Peyer's patch (tissue), 4 donors: Measurements from ENCODE around the gene AP2A2. TPM values are rescaled to one million over a fixed set of nuclear protein-coding genes. Genes with fewer than 3 reads are reported as not detected.

ENCODE experiments used
- DNase-seq, 3 donors: peaks; one replicate each; pipeline ENCODE4 v3.0.0-alpha.2; 2017 to 2019
- H3K27ac ChIP-seq, 4 donors: fragments of 200-600 bp; sonication (generic); one replicate each; pipeline ENCODE4 v1.5.1; 2016 to 2019
- H3K27me3 ChIP-seq, 2 donors: fragments of 200-600 bp; sonication (generic); one replicate each; pipeline ENCODE4 v1.5.1; 2019
- H3K36me3 ChIP-seq, 3 donors: fragments of 200-600 bp; sonication (generic); one replicate each; pipeline ENCODE4 v1.5.1; 2016 to 2019
- H3K4me1 ChIP-seq, 4 donors: fragments of 200-600 bp; sonication (generic); one replicate each; pipeline ENCODE4 v1.5.1; 2016 to 2019
- H3K4me3 ChIP-seq, 4 donors: fragments of 200-600 bp; sonication (generic); 1 replicate in 3 of 4; 2 replicates in 1 of 4; pipeline ENCODE4 v1.5.1; 2016 to 2019; ENCODE audit warnings: mild to moderate bottlenecking in 1 of 4
- H3K9me3 ChIP-seq, 4 donors: fragments of 200-600 bp; sonication (generic); one replicate each; pipeline ENCODE4 v1.5.1; 2016 to 2019; ENCODE audit warnings: mild to moderate bottlenecking in 1 of 4
- CTCF ChIP-seq, 6 experiments: fragments of 450-650 bp in 4 of 6; fragments of 200-600 bp in 2 of 6; sonication (generic) in 1 of 6; IDR thresholded peaks; one replicate each; pipeline ENCODE4 v1.5.1; 2017 to 2019; ENCODE audit warnings: antibody characterized with exemption in 6 of 6, mild to moderate bottlenecking in 3 of 6, moderate library complexity in 1 of 6
- POLR2A ChIP-seq, 2 donors: fragments of 450-650 bp; IDR thresholded peaks; one replicate each; pipeline ENCODE4 v1.5.1; 2017; ENCODE audit warnings: antibody characterized with exemption in 2 of 2, mild to moderate bottlenecking in 2 of 2, moderate library complexity in 2 of 2
- total RNA-seq, 4 donors: library from RNA; depleted of rRNA; stranded (reverse); fragments of >200 nt; gene quantifications; one replicate each; pipeline ENCODE4 v1.1.0, GENCODE V29; 2016

The AP2A2 gene
- total RNA-seq, 4 donors from 2014 or later: 103 to 383 (median 136) TPM

- Histone ChIP-seq H3K36me3 (no peaks in the 10 kb centered on the region), H3K4me3 (peak overlapping the region in 2 of 4 donors; percentile 32 to 33), H3K27me3 (no peaks in the 10 kb centered on the region), H3K27ac (peak overlapping the region in 3 of 4 donors; percentile 43 to 78 (median 69)), H3K9me3 (no peaks in the 10 kb centered on the region), H3K4me1 (peaks cover 0 to 38% (median 2%) of the 10 kb centered on the region in 4 donors)
- DNase-seq: peak in 2 of 3 donors; percentile 82 to 87
- TF ChIP-seq CTCF (IDR thresholded peaks at IDR 0.05) (peak in 3 of 6 experiments; percentile 25 to 31 (median 25)), POLR2A (IDR thresholded peaks at IDR 0.05) (peak; percentile 29 to 53)
Observed at GRCh38 chr11:1054143-1055108, 128.8 kb downstream of the AP2A2 start.

- DNase-seq: no peak
- Histone ChIP-seq H3K27ac (peak overlapping the region in 3 of 4 donors; percentile 27 to 78 (median 69)), H3K27me3 (no peaks in the 10 kb centered on the region), H3K4me3 (no peak overlapping the region), H3K36me3 (no peaks in the 10 kb centered on the region), H3K4me1 (peaks cover 0 to 42% (median 3%) of the 10 kb centered on the region in 4 donors), H3K9me3 (no peaks in the 10 kb centered on the region)
- no peak for TF ChIP-seq POLR2A (IDR thresholded peaks at IDR 0.05)
- TF ChIP-seq CTCF (IDR thresholded peaks at IDR 0.05): no peak
Observed at GRCh38 chr11:1055109-1055703, 129.5 kb downstream of the AP2A2 start.

- peak overlapping the region in 1 of 4 donors; percentile 78 for H3K27ac ChIP-seq
Observed at GRCh38 chr11:1055990-1056771, 130.5 kb downstream of the AP2A2 start.

GRCh38 chr11:1057806-1058205 lies 132.1 kb downstream of the AP2A2 start:
- no peaks in the 10 kb centered on the region for H3K36me3 ChIP-seq
- peak in 2 of 3 donors; percentile 44 for DNase-seq
- peaks cover 0 to 31% (median 1%) of the 10 kb centered on the region in 4 donors for H3K4me1 ChIP-seq
- no peak overlapping the region for H3K4me3 ChIP-seq
- H3K27me3 ChIP-seq: no peaks in the 10 kb centered on the region
- TF ChIP-seq CTCF (IDR thresholded peaks at IDR 0.05) (no peak), POLR2A (IDR thresholded peaks at IDR 0.05) (no peak)
- H3K9me3 ChIP-seq: no peaks in the 10 kb centered on the region
- no peak overlapping the region for H3K27ac ChIP-seq

More at GRCh38 chr11:1055990-1056771, 130.5 kb downstream of the AP2A2 start:
- TF ChIP-seq CTCF (IDR thresholded peaks at IDR 0.05) (no peak), POLR2A (IDR thresholded peaks at IDR 0.05) (no peak)
- H3K27me3 ChIP-seq: no peaks in the 10 kb centered on the region
- H3K4me3 ChIP-seq: no peak overlapping the region
- DNase-seq: peak in 2 of 3 donors; percentile 42 to 44
- no peaks in the 10 kb centered on the region for H3K36me3 ChIP-seq
- H3K9me3 ChIP-seq: no peaks in the 10 kb centered on the region
- H3K4me1 ChIP-seq: peaks cover 0 to 37% (median 2%) of the 10 kb centered on the region in 4 donors

GRCh38 chr11:1059759-1060158 lies 134.1 kb downstream of the AP2A2 start:
- Histone ChIP-seq H3K9me3 (no peaks in the 10 kb centered on the region), H3K4me3 (no peak overlapping the region), H3K27me3 (no peaks in the 10 kb centered on the region), H3K27ac (peak overlapping the region in 3 of 4 donors; percentile 73 to 93 (median 76)), H3K36me3 (no peaks in the 10 kb centered on the region), H3K4me1 (peaks cover 0 to 14% (median 1%) of the 10 kb centered on the region in 4 donors)
- TF ChIP-seq CTCF (IDR thresholded peaks at IDR 0.05) (no peak), POLR2A (IDR thresholded peaks at IDR 0.05) (no peak)
- peak in 2 of 3 donors; percentile 38 to 43 for DNase-seq
